ENCODE data around the gene MPV17L2. TPM values are rescaled to one million over a fixed set of nuclear protein-coding genes. Genes with fewer than 3 reads are reported as not detected.

MPV17L2 gene
- total RNA-seq, 6 experiments from 2014 or later: 6.5 to 26.4 (median 7.5) TPM

GRCh38 chr19:18172331-18173053 is 20.5 kb upstream of the MPV17L2 start:
- no peak for ATAC-seq
- TF ChIP-seq CTCF (IDR thresholded peaks at IDR 0.05) (no peak), POLR2A (IDR thresholded peaks at IDR 0.05) (no peak)
- no peak for DNase-seq
- intact Hi-C loops (cut with DNase I): no loop called here
- Histone ChIP-seq H3K27me3 (no peaks in the 10 kb centered on the region), H3K9me3 (no peaks in the 10 kb centered on the region), H3K4me3 (no peak overlapping the region), H3K36me3 (peaks cover 0 to 20% (median 3%) of the 10 kb centered on the region in 4 donors), H3K27ac (peak overlapping the region in 2 of 3 donors; percentile 22 to 70), H3K4me1 (peaks cover 0 to 13% (median 2%) of the 10 kb centered on the region in 4 donors)
- WGBS (ENCODE audit: insufficient coverage, low coverage, low lambda C conversion rate, missing lambda C conversion rate): 83% methylated on average over 1 of the region's 7 CpGs

- peaks cover 0 to 13% (median 2%) of the 10 kb centered on the region in 4 donors for H3K4me1 ChIP-seq
- ATAC-seq: peak; percentile 8 to 24 (median 14)
- peak overlapping the region; percentile 48 to 82 (median 70) for H3K27ac ChIP-seq
- DNase-seq: peak in 2 of 3 donors; percentile 74 to 80
- no peak for TF ChIP-seq POLR2A (IDR thresholded peaks at IDR 0.05)
- TF ChIP-seq CTCF (IDR thresholded peaks at IDR 0.05): no peak
- 49% methylated on average over 9 of the region's 18 CpGs for WGBS (ENCODE audit: insufficient coverage, low coverage, low lambda C conversion rate, missing lambda C conversion rate)
- no peaks in the 10 kb centered on the region for H3K27me3 ChIP-seq
- H3K4me3 ChIP-seq: peak overlapping the region in 2 of 3 donors; percentile 72 to 75
- intact Hi-C loops (cut with DNase I): no loop called here
- H3K36me3 ChIP-seq: peaks cover 0 to 15% (median 2%) of the 10 kb centered on the region in 4 donors
- H3K9me3 ChIP-seq: no peaks in the 10 kb centered on the region
Measured at GRCh38 chr19:18173054-18173571, 19.9 kb upstream of the MPV17L2 start.

GRCh38 chr19:18173572-18174288 is 19.3 kb upstream of the MPV17L2 start, which contains the start of gene IFI30:
Gene IFI30, plus strand, starts transcription at chr19:18173813. Its CDS starts 29 bp downstream, at chr19:18173842.
- DNase-seq (peak; percentile 89 to 94 (median 92)), ATAC-seq (peak; percentile 82 to 88 (median 88))
- H3K9me3 ChIP-seq: no peaks in the 10 kb centered on the region
- whole genome bisulfite sequencing (ENCODE audit: insufficient coverage, low coverage, low lambda C conversion rate, missing lambda C conversion rate): 0% methylated on average over 2 of the region's 47 CpGs
- peaks cover 0 to 10% (median 1%) of the 10 kb centered on the region in 4 donors for H3K36me3 ChIP-seq
- no peaks in the 10 kb centered on the region for H3K27me3 ChIP-seq
- peak within 1 kb of the TSS; percentile 59 to 75 (median 72) for H3K4me3 ChIP-seq
- TF ChIP-seq CTCF (IDR thresholded peaks at IDR 0.05) (no peak), POLR2A (IDR thresholded peaks at IDR 0.05) (peak; percentile 93)
- H3K27ac ChIP-seq: peak within 1 kb of the TSS; percentile 48 to 82 (median 70)
- intact Hi-C loops (cut with DNase I): no loop called here
- peaks cover 0 to 13% (median 2%) of the 10 kb centered on the region in 4 donors for H3K4me1 ChIP-seq

GRCh38 chr19:18174983-18175382 is 18.0 kb upstream of the MPV17L2 start:
- H3K4me1 ChIP-seq: peaks cover 0 to 13% (median 2%) of the 10 kb centered on the region in 4 donors
- H3K9me3 ChIP-seq: no peaks in the 10 kb centered on the region
- H3K4me3 ChIP-seq: peak overlapping the region; percentile 59 to 75 (median 72)
- WGBS (ENCODE audit: insufficient coverage, low coverage, low lambda C conversion rate, missing lambda C conversion rate): 79% methylated on average over 4 of the region's 11 CpGs
- no peaks in the 10 kb centered on the region for H3K27me3 ChIP-seq
- intact Hi-C loops (cut with DNase I): no loop called here
- TF ChIP-seq POLR2A (IDR thresholded peaks at IDR 0.05) (no peak), CTCF (IDR thresholded peaks at IDR 0.05) (no peak)
- DNase-seq (no peak), ATAC-seq (no peak)
- no peaks in the 10 kb centered on the region for H3K36me3 ChIP-seq
- peak overlapping the region in 2 of 3 donors; percentile 70 to 82 for H3K27ac ChIP-seq
